Measurements from ENCODE around the gene SPRED3.

DNA sequence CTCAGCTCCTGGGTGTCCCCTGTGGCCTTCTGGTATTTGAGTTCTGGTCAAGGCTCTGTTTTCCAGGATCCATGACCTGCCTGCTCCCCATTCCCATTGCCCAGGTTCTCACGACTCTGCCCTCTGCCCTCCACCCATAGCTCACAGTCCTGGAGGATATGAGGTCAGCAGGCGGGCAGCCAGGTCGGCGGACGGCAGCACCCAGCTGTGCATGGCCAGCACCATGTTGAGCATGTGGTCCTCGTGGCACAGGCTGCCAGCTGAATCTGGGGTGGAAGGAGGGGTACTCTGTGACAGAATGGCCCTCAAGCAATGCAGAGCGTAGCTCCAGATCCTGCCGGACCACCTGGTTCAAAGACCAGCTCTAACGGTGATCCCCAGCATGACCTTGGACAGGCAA lies 32.4 kb downstream of the SPRED3 start:
- TF ChIP-seq CREB1 (IDR thresholded peaks at IDR 0.05) = no peak
- TF ChIP-seq, protein P1, sequence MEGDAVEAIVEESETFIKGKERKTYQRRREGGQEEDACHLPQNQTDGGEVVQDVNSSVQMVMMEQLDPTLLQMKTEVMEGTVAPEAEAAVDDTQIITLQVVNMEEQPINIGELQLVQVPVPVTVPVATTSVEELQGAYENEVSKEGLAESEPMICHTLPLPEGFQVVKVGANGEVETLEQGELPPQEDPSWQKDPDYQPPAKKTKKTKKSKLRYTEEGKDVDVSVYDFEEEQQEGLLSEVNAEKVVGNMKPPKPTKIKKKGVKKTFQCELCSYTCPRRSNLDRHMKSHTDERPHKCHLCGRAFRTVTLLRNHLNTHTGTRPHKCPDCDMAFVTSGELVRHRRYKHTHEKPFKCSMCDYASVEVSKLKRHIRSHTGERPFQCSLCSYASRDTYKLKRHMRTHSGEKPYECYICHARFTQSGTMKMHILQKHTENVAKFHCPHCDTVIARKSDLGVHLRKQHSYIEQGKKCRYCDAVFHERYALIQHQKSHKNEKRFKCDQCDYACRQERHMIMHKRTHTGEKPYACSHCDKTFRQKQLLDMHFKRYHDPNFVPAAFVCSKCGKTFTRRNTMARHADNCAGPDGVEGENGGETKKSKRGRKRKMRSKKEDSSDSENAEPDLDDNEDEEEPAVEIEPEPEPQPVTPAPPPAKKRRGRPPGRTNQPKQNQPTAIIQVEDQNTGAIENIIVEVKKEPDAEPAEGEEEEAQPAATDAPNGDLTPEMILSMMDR (IDR thresholded peaks at IDR 0.05; ENCODE audit: control extremely low read depth in 1 of 3, insufficient read depth in 1 of 3, low read depth in 1 of 3, low read length in 3 of 3) = no peak
- TF ChIP-seq GABPA (IDR thresholded peaks at IDR 0.05; ENCODE audit: borderline replicate concordance, insufficient read depth, low read length) = no peak
- no peak for TF ChIP-seq RAD21 (IDR thresholded peaks at IDR 0.05 in 1 of 2, conservative IDR thresholded peaks at IDR 0.05 in 1 of 2; ENCODE audit: low read depth in 2 of 2, low read length in 2 of 2)
- no peak for TF ChIP-seq POLR2AphosphoS5 (IDR thresholded peaks at IDR 0.05; ENCODE audit: low read depth, low read length)
- no peak for TF ChIP-seq EP300 (IDR thresholded peaks at IDR 0.05; ENCODE audit: borderline replicate concordance in 1 of 2, low read depth in 2 of 2, low read length in 2 of 2)
